H1 (cell line): Measurements from ENCODE around the gene CTH.

ENCODE experiments used
- CREB1 ChIP-seq: IDR thresholded peaks from 2 replicates; pipeline ENCODE4 v1.6.1; 2012; ENCODE audit warnings: inconsistent platforms
- EZH2 ChIP-seq: fragments of 200-600 bp; sonication (generic); IDR thresholded peaks from 2 replicates; pipeline ENCODE4 v1.7.1; 2012; ENCODE audit warnings: low read depth, mild to moderate bottlenecking, moderate library complexity, low read length, inconsistent platforms; ENCODE audit not compliant: severe bottlenecking
- FOSL1 ChIP-seq: IDR thresholded peaks from 2 replicates; pipeline ENCODE4 v1.6.1; 2011; ENCODE audit warnings: mild to moderate bottlenecking, low read depth, low read length, moderate library complexity; ENCODE audit not compliant: insufficient read depth
- HDAC2 ChIP-seq, 2 experiments: fragments of 300-600 bp in 1 of 2; sonication (generic) in 1 of 2; IDR thresholded peaks; 2 replicates each; pipeline ENCODE4 v1.6.1; 2011 to 2012; ENCODE audit warnings: low read depth in 2 of 2, low read length in 2 of 2, mild to moderate bottlenecking in 2 of 2, moderate library complexity in 2 of 2, borderline replicate concordance in 1 of 2, inconsistent platforms in 1 of 2
- POU5F1 ChIP-seq: IDR thresholded peaks from 2 replicates; pipeline ENCODE4 v1.6.1; 2011; ENCODE audit warnings: low read depth, mild to moderate bottlenecking, low read length, moderate library complexity
- ZNF274 ChIP-seq: IDR thresholded peaks from 2 replicates; pipeline ENCODE4 v1.7.0; 2012; ENCODE audit warnings: low read length, borderline replicate concordance; ENCODE audit errors: extremely low read depth
- TF ChIP-seq, protein P1 (sequence below), 3 experiments: IDR thresholded peaks; 1 replicate in 2 of 3; 2 replicates in 1 of 3; pipeline versions ENCODE4 v1.5.1 to v1.6.1; 2011; ENCODE audit warnings: low read length in 3 of 3, mild to moderate bottlenecking in 3 of 3, inconsistent platforms in 2 of 3, low read depth in 1 of 3, moderate library complexity in 1 of 3; ENCODE audit not compliant: insufficient read depth in 1 of 3; ENCODE audit errors: control extremely low read depth in 1 of 3

DNA sequence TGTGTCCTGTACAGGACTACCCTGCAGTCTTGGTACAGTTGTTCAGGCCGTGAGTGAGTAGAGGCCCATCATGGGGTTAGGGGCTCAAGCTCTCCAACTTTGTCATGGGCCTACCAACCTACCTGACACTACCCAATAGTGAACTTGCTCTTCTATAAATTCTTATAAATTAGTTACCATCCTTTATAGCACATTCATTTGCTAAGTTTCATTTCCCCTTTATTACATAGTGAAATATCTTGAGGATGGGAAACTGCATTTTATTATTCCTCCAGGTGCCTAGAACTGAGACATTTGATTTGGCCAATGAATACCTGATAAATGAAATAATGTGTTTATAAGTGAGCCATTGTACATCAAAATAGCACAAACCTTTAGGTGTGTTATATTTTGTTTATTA, 9.1 kb upstream of the CTH start:
- TF ChIP-seq EZH2 (no peak), FOSL1 (no peak), HDAC2 (IDR thresholded peaks at IDR 0.05; ENCODE audit: borderline replicate concordance in 1 of 2, low read depth in 2 of 2, low read length in 2 of 2) (no peak), POU5F1 (no peak), CREB1 (no peak), ZNF274 (no peak)
- TF ChIP-seq, protein P1, sequence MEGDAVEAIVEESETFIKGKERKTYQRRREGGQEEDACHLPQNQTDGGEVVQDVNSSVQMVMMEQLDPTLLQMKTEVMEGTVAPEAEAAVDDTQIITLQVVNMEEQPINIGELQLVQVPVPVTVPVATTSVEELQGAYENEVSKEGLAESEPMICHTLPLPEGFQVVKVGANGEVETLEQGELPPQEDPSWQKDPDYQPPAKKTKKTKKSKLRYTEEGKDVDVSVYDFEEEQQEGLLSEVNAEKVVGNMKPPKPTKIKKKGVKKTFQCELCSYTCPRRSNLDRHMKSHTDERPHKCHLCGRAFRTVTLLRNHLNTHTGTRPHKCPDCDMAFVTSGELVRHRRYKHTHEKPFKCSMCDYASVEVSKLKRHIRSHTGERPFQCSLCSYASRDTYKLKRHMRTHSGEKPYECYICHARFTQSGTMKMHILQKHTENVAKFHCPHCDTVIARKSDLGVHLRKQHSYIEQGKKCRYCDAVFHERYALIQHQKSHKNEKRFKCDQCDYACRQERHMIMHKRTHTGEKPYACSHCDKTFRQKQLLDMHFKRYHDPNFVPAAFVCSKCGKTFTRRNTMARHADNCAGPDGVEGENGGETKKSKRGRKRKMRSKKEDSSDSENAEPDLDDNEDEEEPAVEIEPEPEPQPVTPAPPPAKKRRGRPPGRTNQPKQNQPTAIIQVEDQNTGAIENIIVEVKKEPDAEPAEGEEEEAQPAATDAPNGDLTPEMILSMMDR (IDR thresholded peaks at IDR 0.05; ENCODE audit: control extremely low read depth in 1 of 3, insufficient read depth in 1 of 3, low read depth in 1 of 3, low read length in 3 of 3): no peak
